Inferior parietal cortex (tissue), 1 donor: ENCODE data around the gene JAM3.
"Not testable (repeated sequence)": the region's sequence is repeated elsewhere in the genome, so short reads cannot be mapped to it uniquely, and the experiment has no call there.

ENCODE experiments used
- DNase-seq: peaks from one replicate; pipeline ENCODE4 v3.0.0-alpha.2; 2016; ENCODE audit errors: extremely low spot score

JAM3 gene

GRCh38 chr11:134101282-134101681 lies 32.4 kb downstream of the JAM3 start:
- no peak for DNase-seq

- no peak for DNase-seq
These were observed 41.5 kb downstream of the JAM3 start for GRCh38 chr11:134110252-134110815.

- not testable (repeated sequence) for DNase-seq
These were observed 44.9 kb downstream of the JAM3 start for GRCh38 chr11:134113787-134114186.

- DNase-seq: no peak
These were observed 47.3 kb downstream of the JAM3 start for GRCh38 chr11:134116210-134116609.

- no peak for DNase-seq
These were observed 49.1 kb downstream of the JAM3 start for GRCh38 chr11:134118006-134118405.

GRCh38 chr11:134119094-134119493 lies 50.2 kb downstream of the JAM3 start:
- DNase-seq: no peak

- DNase-seq: peak; percentile 73
These were observed 51.4 kb downstream of the JAM3 start for GRCh38 chr11:134120143-134120850.

- DNase-seq: peak; percentile 70
These were observed 52.2 kb downstream of the JAM3 start for GRCh38 chr11:134120921-134121526.

GRCh38 chr11:134124660-134125451 lies 56.0 kb downstream of the JAM3 start:
- DNase-seq: peak; percentile 68

GRCh38 chr11:134125507-134125906 lies 56.6 kb downstream of the JAM3 start:
- no peak for DNase-seq

GRCh38 chr11:134126217-134126822 lies 57.4 kb downstream of the JAM3 start:
- DNase-seq: no peak

- DNase-seq: no peak
These were observed 62.9 kb downstream of the JAM3 start for GRCh38 chr11:134131628-134132244.

- no peak for DNase-seq
These were observed 63.9 kb downstream of the JAM3 start for GRCh38 chr11:134132808-134133207.

GRCh38 chr11:134134167-134134566 lies 65.3 kb downstream of the JAM3 start:
- no peak for DNase-seq

GRCh38 chr11:134138376-134138775 lies 69.5 kb downstream of the JAM3 start:
- no peak for DNase-seq

- no peak for DNase-seq
These were observed 70.5 kb downstream of the JAM3 start for GRCh38 chr11:134139303-134139872.

GRCh38 chr11:134139873-134140331 lies 71.0 kb downstream of the JAM3 start:
- DNase-seq: peak; percentile 95

- DNase-seq: no peak
These were observed 72.2 kb downstream of the JAM3 start for GRCh38 chr11:134140961-134141490.

GRCh38 chr11:134142536-134142935 lies 73.7 kb downstream of the JAM3 start:
- no peak for DNase-seq

GRCh38 chr11:134143801-134144200 lies 74.9 kb downstream of the JAM3 start:
- DNase-seq: no peak

GRCh38 chr11:134144744-134145143 lies 75.9 kb downstream of the JAM3 start:
- DNase-seq: no peak
